Measurements from ENCODE around the gene PSORS1C1.
A peak's percentile ranks its signal among the peaks of the same experiment; 100 is the strongest.
"Not testable (repeated sequence)": the region's sequence is repeated elsewhere in the genome, so short reads cannot be mapped to it uniquely, and the experiment has no call there.

PSORS1C1 gene, protein sequence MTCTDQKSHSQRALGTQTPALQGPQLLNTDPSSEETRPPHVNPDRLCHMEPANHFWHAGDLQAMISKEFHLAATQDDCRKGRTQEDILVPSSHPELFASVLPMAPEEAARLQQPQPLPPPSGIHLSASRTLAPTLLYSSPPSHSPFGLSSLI

GRCh38 chr6:31114541-31114878 is at the start of gene PSORS1C1:
TSS of gene PSORS1C1 (plus strand) at chr6:31114800. CDS start at chr6:31129633, 14,833 bp downstream.
- no peak for DNase-seq (ENCODE audit: low read depth)

DNA sequence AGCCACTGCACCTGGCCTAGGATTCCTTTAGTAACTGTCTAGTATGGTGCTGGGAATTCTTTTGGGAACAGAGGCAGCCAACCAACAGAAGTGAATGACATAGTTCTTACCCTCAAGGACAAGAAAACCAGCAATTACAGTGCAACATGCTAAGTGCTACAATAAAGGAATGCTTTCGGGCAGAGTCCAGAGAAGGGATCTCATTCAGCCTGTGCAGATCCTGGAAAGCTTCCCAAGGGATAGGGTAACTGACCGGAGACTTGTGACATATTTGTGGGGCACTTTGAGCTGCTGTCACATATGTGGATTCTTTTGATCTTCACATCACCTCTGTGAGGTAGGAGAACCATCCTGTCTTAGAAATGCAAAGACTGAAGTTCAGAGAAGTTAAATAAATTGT is 49.0 kb upstream of the PSORS1C1 start:
- DNase-seq (ENCODE audit: low read depth): no peak

DNA sequence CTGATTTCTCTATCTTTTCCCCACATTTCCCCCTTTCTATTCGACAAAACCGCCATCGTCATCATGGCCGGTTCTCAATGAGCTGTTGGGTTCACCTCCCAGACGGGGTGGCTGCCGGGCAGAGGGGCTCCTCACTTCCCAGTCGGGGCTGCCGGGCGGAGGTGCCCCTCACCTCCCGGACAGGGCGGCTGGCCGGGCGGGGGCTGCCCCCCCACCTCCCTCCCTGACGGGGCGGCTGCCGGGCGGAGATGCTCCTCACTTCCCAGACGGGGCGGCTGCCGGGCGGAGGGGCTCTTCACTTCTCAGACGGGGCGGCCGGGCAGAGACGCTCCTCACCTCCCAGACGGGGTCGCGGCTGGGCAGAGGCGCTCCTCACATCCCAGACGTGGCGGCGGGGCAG is 47.6 kb upstream of the PSORS1C1 start:
- not testable (repeated sequence) for DNase-seq (ENCODE audit: low read depth)

DNA sequence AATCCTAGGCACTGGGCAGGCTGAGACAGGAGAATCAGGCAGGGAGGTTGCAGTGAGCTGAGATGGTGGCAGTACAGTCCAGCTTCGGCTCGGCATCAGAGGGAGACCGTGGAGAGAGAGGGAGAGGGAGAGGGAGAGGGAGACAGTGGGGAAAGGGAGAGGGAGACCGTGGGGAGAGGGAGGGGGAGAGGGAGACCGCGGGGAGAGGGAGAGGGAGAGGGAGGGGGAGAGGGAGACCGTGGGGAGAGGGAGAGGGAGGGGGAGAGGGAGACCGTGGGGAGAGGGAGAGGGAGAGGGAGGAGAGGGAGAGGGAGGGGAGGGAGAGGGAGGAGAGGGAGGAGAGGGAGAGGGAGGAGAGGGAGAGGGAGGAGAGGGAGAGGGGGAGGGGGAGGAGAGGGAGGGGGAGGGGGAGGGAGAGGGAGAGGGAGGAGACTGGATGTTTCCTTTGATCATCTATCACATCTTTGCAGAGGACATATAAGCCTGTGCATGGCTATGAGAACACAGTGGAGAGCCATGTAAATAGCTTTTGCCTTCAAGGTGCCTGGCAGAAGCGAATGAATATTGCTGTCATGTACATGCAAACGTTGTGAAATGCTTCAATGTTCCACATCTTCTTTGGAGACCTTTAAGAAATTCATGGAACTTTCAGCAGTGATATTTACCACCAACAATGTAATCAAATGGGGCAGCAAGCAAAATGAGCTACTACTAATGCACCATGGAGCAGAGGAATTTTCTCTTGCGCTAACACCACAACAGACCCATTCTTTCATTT is 46.5 kb upstream of the PSORS1C1 start:
- not testable (repeated sequence) for DNase-seq (ENCODE audit: low read depth)

GRCh38 chr6:31068669-31069340 is 45.8 kb upstream of the PSORS1C1 start:
- DNase-seq (ENCODE audit: low read depth): peak; percentile 44

- DNase-seq (ENCODE audit: low read depth): no peak
Measured at GRCh38 chr6:31070711-31071197, 43.8 kb upstream of the PSORS1C1 start.

GRCh38 chr6:31074401-31074800 is 40.2 kb upstream of the PSORS1C1 start:
- DNase-seq (ENCODE audit: low read depth): no peak

DNA sequence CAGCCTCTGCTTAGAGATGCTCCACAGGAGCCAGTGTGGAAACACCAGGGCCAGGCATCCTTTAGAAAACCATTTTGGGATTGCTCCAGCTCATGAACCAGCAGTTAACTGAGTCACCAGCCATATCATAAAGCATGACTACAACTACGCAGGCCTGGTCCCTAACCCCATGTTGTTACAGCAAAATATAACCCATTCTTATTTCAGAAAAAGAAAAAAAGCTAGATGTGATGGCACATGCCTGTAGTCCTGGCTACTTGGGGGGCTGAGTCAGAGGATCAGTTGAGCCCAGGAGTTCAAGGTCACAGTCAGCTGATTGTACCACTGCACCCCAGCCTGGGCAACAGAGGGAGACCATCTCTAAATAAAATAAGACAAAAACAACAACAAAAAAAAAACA is 39.1 kb upstream of the PSORS1C1 start:
- no peak for DNase-seq (ENCODE audit: low read depth)

DNA sequence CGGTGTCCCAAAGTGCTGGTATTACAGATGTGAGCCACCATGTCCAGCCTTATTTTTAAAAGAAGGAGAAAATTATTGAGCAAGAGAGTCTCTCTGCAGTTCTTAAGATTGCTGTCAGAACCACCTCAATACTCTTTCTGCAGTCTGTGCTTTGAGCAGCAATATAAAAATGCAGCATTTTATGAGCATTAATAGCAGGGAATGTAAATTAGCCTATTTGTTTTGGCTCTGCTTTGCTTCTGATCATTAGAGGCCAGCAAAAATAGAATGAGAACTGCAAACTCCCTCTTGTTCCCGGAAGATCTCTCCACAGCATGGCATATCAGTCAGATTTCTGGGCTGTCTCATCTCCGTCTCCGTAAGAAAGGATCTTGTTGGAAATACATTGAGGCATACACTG is 38.0 kb upstream of the PSORS1C1 start:
- no peak for DNase-seq (ENCODE audit: low read depth)

GRCh38 chr6:31079656-31080261 is 34.8 kb upstream of the PSORS1C1 start:
- peak; percentile 54 for DNase-seq (ENCODE audit: low read depth)

- DNase-seq (ENCODE audit: low read depth): no peak
Measured at GRCh38 chr6:31081872-31082271, 32.7 kb upstream of the PSORS1C1 start.

DNA sequence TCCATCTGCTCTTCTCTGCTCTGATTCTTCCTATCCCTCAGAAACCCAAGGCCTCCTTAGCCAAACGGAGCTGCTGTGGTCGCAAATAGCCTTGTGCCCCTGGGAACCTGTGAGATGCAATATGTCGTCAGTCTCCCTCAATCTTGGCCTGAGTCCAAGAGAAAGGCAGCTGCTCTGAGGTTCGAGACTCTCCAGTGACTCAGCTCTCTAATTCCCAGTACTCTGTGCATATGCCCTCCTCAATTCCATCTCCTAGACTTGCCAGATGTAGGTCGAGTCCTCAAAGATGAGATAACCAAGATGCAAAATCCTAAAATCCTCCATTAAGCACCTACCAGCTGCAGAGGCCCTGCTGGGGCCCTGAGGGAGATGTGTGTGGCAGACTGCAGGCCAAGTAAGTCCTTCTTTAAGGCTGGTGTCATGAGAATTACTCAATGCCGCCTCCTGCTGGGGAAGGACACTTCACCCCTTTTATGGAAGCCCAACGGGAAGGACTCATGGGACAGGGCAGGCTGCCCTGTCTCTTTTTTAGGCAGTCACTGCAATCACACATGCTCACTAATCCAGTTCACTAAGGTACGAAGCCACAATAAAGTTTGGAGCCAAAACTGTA is 30.8 kb upstream of the PSORS1C1 start:
- no peak for DNase-seq (ENCODE audit: low read depth)

DNA sequence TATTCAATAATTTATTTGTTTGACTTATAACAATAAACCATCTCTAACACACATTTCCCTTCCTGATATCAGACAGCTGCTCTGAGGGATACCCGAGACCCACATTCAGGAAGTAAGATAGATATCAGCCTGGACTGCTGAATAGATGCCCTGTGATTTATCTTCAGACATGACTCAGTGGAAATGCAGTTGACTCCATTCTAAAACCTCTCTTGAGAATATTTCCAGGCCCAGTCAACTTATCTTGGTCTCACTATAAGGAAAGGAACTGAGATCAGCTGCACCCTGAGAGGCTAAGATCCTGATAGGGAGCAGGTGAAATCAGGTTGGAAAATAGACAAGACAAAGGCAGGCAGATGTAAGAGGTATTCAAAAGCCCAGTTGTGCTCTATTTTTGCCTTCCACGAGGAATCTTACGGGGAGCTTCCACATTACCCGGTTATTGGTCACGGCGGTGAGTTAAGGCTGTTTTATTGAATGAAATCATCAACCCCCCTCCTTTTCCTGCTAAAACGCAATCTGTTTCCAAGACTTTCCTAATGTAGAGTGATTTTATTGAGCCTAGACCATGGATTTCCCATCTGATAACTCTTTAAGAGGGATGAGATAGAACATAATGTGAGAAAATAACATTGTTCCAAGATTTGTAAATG is 27.7 kb upstream of the PSORS1C1 start:
- DNase-seq (ENCODE audit: low read depth): no peak

- DNase-seq (ENCODE audit: low read depth): peak; percentile 87
Measured at GRCh38 chr6:31087494-31088089, 27.0 kb upstream of the PSORS1C1 start.

DNA sequence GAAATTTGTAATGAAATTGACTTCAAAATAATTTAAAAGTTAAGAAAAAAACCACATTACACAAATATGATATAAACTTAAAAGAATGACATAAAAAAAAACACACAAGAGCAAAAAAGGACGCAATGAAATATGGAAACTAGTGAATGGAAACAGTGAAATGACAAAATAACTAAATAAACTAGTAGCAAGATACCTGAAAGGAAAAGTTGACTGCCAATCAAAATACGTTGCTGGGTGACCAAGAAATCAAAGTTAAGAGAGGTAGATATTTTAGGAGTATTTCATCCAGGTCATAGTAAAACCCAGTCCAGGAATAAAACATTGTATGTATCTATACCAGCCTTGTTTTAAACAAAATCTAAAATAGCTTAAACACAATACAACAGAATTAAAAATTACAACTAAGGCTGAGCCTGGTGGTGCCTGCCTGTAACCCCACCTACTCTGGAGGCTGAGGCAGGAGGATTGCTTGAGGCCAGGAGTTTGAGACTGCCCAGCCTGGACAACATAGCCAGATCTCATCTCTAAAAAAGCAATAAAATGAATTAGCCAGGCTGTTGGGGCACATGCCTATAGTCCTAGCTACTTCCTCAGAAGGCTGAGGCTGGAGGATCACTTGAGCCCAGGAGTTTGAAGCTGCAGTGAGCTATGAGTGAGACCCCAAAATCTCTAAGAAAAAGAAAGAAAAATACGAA is 24.2 kb upstream of the PSORS1C1 start:
- no peak for DNase-seq (ENCODE audit: low read depth)

GRCh38 chr6:31090973-31091364 is 23.6 kb upstream of the PSORS1C1 start:
- DNase-seq (ENCODE audit: low read depth): no peak

GRCh38 chr6:31091680-31092079 is 22.9 kb upstream of the PSORS1C1 start:
- DNase-seq (ENCODE audit: low read depth): no peak

- no peak for DNase-seq (ENCODE audit: low read depth)
Measured at GRCh38 chr6:31092238-31092637, 22.4 kb upstream of the PSORS1C1 start.

DNA sequence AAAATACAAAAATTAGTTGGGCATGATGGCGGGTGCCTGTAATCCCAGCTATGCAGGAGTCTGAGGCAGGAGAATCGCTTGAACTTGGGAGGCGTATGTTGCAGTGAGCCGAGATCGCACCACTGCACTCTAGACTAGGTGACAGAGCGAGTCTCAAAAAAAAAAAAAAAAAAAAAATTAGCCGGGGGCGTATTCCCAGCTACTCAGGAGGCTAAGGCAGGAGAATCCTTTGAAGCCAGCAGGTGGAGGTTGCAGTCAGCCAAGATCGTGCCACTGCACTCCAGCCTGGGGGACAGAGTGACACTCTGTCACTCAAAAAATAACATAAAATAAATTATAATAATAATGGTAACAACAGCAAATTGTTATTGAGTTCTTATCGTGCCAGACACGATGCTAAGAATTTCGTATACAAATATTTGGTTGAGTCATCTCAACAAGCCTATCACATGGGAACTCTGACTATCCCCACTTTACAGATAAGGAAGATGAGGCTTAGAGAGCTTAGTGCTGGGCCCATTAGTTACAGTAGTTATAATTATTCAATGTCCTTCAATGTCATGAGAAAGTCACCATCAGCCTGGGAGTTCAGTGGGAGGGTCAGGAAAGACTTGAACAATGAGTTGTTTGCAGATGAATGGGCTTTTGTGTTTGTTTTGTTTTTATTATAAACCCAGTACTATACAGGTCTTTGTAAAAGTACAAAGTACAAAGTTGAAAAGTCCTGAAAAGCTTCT is 21.7 kb upstream of the PSORS1C1 start:
- DNase-seq (ENCODE audit: low read depth): no peak

DNA sequence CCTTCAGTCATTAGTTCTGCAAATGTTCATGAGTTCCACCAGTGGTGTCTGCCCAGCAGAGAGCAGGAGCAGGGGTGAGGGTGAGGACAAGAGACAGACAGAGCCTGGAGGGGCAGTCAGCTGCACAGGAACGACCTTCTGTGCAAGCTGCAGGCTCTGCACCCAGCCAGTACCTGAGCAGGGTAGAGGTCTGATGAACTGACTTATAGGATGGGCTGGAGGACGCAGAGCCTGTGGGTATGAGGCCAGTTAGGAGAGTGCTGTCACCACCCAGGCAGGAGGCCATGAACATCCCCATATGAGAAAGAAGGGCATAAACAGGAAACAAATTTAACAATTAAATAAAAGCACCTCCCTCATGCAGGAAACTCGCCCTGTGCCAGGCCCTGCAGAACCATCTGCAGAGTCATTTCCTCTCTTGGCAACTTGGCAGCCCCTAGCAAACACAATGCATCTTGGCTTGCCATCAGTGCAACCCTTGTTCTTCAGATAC is 20.2 kb upstream of the PSORS1C1 start:
- DNase-seq (ENCODE audit: low read depth): no peak
